OCI-LY3 (cell line): Measurements from ENCODE around the gene LMX1A.

Source experiments
- CTCF ChIP-seq: fragments of 200-600, 300-600 bp; sonication (generic); IDR thresholded peaks from 2 replicates; pipeline ENCODE4 v1.5.1; 2014; ENCODE audit warnings: antibody characterized with exemption, low read length, low read depth
- EZH2phosphoT487 ChIP-seq: fragments of 200-600 bp; shearing (Covaris generic); IDR thresholded peaks from 2 replicates; pipeline ENCODE4 v1.6.1; 2018; ENCODE audit warnings: antibody characterized with exemption, mixed run types, low read depth

DNA sequence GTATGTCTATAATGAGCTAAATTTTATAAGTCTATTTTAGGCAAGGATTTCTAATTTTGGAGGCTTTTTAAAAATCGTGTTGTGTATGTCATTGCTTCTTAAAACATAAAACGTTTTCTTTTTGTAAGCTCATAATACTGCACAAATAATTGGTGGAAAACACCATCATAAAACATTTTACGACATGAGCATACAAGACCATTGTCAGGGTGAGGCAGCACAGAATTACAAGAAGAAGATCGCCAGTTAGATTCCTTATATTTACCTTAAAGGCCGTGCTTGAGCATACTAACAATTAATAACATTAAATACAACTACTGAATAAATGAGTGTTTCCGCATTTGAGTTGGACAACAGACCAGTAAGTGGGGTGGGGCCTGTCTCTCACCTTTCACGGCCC lies 19.1 kb upstream of the LMX1A start:
- no peak for TF ChIP-seq CTCF
- TF ChIP-seq EZH2phosphoT487: no peak
